Effector memory CD8-positive, alpha-beta T cell (primary cell): Measurements from ENCODE around the gene HAO1.

ENCODE experiments used
- ATAC-seq: fragments of 150-1000 bp; cut with Tn5 transposase; replicated peaks from 2 replicates; pipeline ENCODE4 v1.10.0; 2021; ENCODE audit warnings: mild to moderate bottlenecking, moderate library complexity
- DNase-seq, 3 experiments: peaks; one replicate each; pipeline ENCODE4 v3.0.0; 2021
- H3K27ac Mint-ChIP-seq, 2 donors: one replicate each; pipeline ENCODE4 v1.8.0; 2022; ENCODE audit warnings: mild to moderate bottlenecking in 2 of 2, mixed read lengths in 2 of 2, moderate library complexity in 2 of 2
- H3K27me3 Mint-ChIP-seq, 2 donors: one replicate each; pipeline ENCODE4 v1.8.0; 2022; ENCODE audit warnings: mixed read lengths in 2 of 2
- H3K36me3 Mint-ChIP-seq: one replicate; pipeline ENCODE4 v1.8.0; 2022; ENCODE audit warnings: mild to moderate bottlenecking, moderate library complexity, mixed read lengths; ENCODE audit not compliant: insufficient read depth
- H3K4me1 Mint-ChIP-seq, 2 donors: one replicate each; pipeline ENCODE4 v1.8.0; 2022; ENCODE audit warnings: low read depth in 2 of 2, mixed read lengths in 2 of 2
- H3K4me3 Mint-ChIP-seq, 2 donors: one replicate each; pipeline ENCODE4 v1.8.0; 2022; ENCODE audit warnings: mild to moderate bottlenecking in 2 of 2, mixed read lengths in 2 of 2, moderate library complexity in 2 of 2
- H3K9me3 Mint-ChIP-seq, 2 donors: one replicate each; pipeline ENCODE4 v1.8.0; 2022; ENCODE audit warnings: mixed read lengths in 2 of 2

HAO1 gene

GRCh38 chr20:7911586-7912330 lies 28.5 kb downstream of the HAO1 start:
- H3K27ac Mint-ChIP-seq, result no peak overlapping the region
- no peak for DNase-seq
- H3K4me1 Mint-ChIP-seq, result no peaks in the 10 kb centered on the region
- H3K27me3 Mint-ChIP-seq, result peaks cover 17 to 23% of the 10 kb centered on the region in 2 donors
- no peak for ATAC-seq
- no peaks in the 10 kb centered on the region for H3K9me3 Mint-ChIP-seq
- H3K36me3 Mint-ChIP-seq, result no peaks in the 10 kb centered on the region
- H3K4me3 Mint-ChIP-seq, result no peak overlapping the region

- Mint-ChIP-seq H3K4me3 (no peak overlapping the region), H3K27me3 (peaks cover 17 to 24% of the 10 kb centered on the region in 2 donors), H3K36me3 (no peaks in the 10 kb centered on the region), H3K9me3 (no peaks in the 10 kb centered on the region), H3K27ac (no peak overlapping the region), H3K4me1 (no peaks in the 10 kb centered on the region)
- ATAC-seq (no peak), DNase-seq (no peak)
Observed at GRCh38 chr20:7908905-7909304, 31.4 kb downstream of the HAO1 start.

- Mint-ChIP-seq H3K4me1 (no peaks in the 10 kb centered on the region), H3K4me3 (no peak overlapping the region), H3K27ac (no peak overlapping the region), H3K27me3 (peaks cover 10 to 27% of the 10 kb centered on the region in 2 donors), H3K36me3 (no peaks in the 10 kb centered on the region), H3K9me3 (peaks cover 5 to 10% of the 10 kb centered on the region in 2 donors)
- no peak for ATAC-seq
- DNase-seq, result no peak
Observed at GRCh38 chr20:7903429-7903828, 36.8 kb downstream of the HAO1 start.

GRCh38 chr20:7902879-7903278 lies 37.4 kb downstream of the HAO1 start:
- no peaks in the 10 kb centered on the region for H3K36me3 Mint-ChIP-seq
- DNase-seq (no peak), ATAC-seq (no peak)
- no peak overlapping the region for H3K27ac Mint-ChIP-seq
- no peaks in the 10 kb centered on the region for H3K4me1 Mint-ChIP-seq
- H3K27me3 Mint-ChIP-seq, result peaks cover 8 to 29% of the 10 kb centered on the region in 2 donors
- H3K9me3 Mint-ChIP-seq, result peaks cover 5 to 10% of the 10 kb centered on the region in 2 donors
- no peak overlapping the region for H3K4me3 Mint-ChIP-seq

- Mint-ChIP-seq H3K4me3 (no peak overlapping the region), H3K36me3 (peaks cover 3% of the 10 kb centered on the region), H3K27me3 (peaks cover 14 to 43% of the 10 kb centered on the region in 2 donors), H3K9me3 (peaks cover under 1 to 2% of the 10 kb centered on the region in 2 donors), H3K27ac (no peak overlapping the region), H3K4me1 (no peaks in the 10 kb centered on the region)
- DNase-seq (no peak), ATAC-seq (no peak)
Observed at GRCh38 chr20:7897781-7898364, 42.4 kb downstream of the HAO1 start.

- H3K9me3 Mint-ChIP-seq, result peaks cover 0 to 2% of the 10 kb centered on the region in 2 donors
- H3K27ac Mint-ChIP-seq, result no peak overlapping the region
- H3K36me3 Mint-ChIP-seq, result peaks cover 3% of the 10 kb centered on the region
- no peak overlapping the region for H3K4me3 Mint-ChIP-seq
- peaks cover 24 to 29% of the 10 kb centered on the region in 2 donors for H3K27me3 Mint-ChIP-seq
- DNase-seq, result no peak
- no peaks in the 10 kb centered on the region for H3K4me1 Mint-ChIP-seq
- ATAC-seq, result no peak
Observed at GRCh38 chr20:7893014-7893730, 47.1 kb downstream of the HAO1 start.

- H3K4me1 Mint-ChIP-seq, result no peaks in the 10 kb centered on the region
- H3K36me3 Mint-ChIP-seq, result no peaks in the 10 kb centered on the region
- peaks cover 0 to 2% of the 10 kb centered on the region in 2 donors for H3K9me3 Mint-ChIP-seq
- no peak overlapping the region for H3K27ac Mint-ChIP-seq
- no peak overlapping the region for H3K4me3 Mint-ChIP-seq
- peaks cover 20 to 24% of the 10 kb centered on the region in 2 donors for H3K27me3 Mint-ChIP-seq
- DNase-seq, result no peak
- ATAC-seq, result no peak
Observed at GRCh38 chr20:7891705-7892104, 48.6 kb downstream of the HAO1 start.

- H3K27ac Mint-ChIP-seq, result no peak overlapping the region
- DNase-seq (no peak), ATAC-seq (no peak)
- no peaks in the 10 kb centered on the region for H3K4me1 Mint-ChIP-seq
- H3K4me3 Mint-ChIP-seq, result no peak overlapping the region
- H3K36me3 Mint-ChIP-seq, result no peaks in the 10 kb centered on the region
- peaks cover 0 to 2% of the 10 kb centered on the region in 2 donors for H3K9me3 Mint-ChIP-seq
- peaks cover 18 to 23% of the 10 kb centered on the region in 2 donors for H3K27me3 Mint-ChIP-seq
Observed at GRCh38 chr20:7889736-7890135, 50.5 kb downstream of the HAO1 start.

- ATAC-seq (no peak), DNase-seq (no peak)
- H3K36me3 Mint-ChIP-seq, result no peaks in the 10 kb centered on the region
- no peaks in the 10 kb centered on the region for H3K9me3 Mint-ChIP-seq
- H3K27ac Mint-ChIP-seq, result no peak overlapping the region
- H3K27me3 Mint-ChIP-seq, result no peaks in the 10 kb centered on the region
- H3K4me3 Mint-ChIP-seq, result no peak overlapping the region
- peaks cover 0 to 1% of the 10 kb centered on the region in 2 donors for H3K4me1 Mint-ChIP-seq
Observed at GRCh38 chr20:7883741-7884140, 56.5 kb downstream of the HAO1 start.

GRCh38 chr20:7883309-7883708 lies 56.9 kb downstream of the HAO1 start:
- no peak overlapping the region for H3K4me3 Mint-ChIP-seq
- DNase-seq, result no peak
- no peaks in the 10 kb centered on the region for H3K36me3 Mint-ChIP-seq
- no peak for ATAC-seq
- peaks cover 0 to 1% of the 10 kb centered on the region in 2 donors for H3K4me1 Mint-ChIP-seq
- no peaks in the 10 kb centered on the region for H3K9me3 Mint-ChIP-seq
- H3K27me3 Mint-ChIP-seq, result no peaks in the 10 kb centered on the region
- H3K27ac Mint-ChIP-seq, result no peak overlapping the region

GRCh38 chr20:7882076-7882475 lies 58.2 kb downstream of the HAO1 start:
- ATAC-seq (no peak), DNase-seq (no peak)
- Mint-ChIP-seq H3K4me3 (no peak overlapping the region), H3K36me3 (no peaks in the 10 kb centered on the region), H3K27ac (no peak overlapping the region), H3K27me3 (no peaks in the 10 kb centered on the region), H3K4me1 (peaks cover 0 to 1% of the 10 kb centered on the region in 2 donors), H3K9me3 (no peaks in the 10 kb centered on the region)

GRCh38 chr20:7881551-7881950 lies 58.7 kb downstream of the HAO1 start:
- Mint-ChIP-seq H3K27me3 (no peaks in the 10 kb centered on the region), H3K36me3 (no peaks in the 10 kb centered on the region), H3K9me3 (no peaks in the 10 kb centered on the region), H3K4me1 (peaks cover 0 to 1% of the 10 kb centered on the region in 2 donors), H3K27ac (no peak overlapping the region), H3K4me3 (no peak overlapping the region)
- ATAC-seq, result no peak
- DNase-seq, result no peak

- H3K4me1 Mint-ChIP-seq, result peaks cover 0 to 1% of the 10 kb centered on the region in 2 donors
- no peak for DNase-seq
- no peak overlapping the region for H3K4me3 Mint-ChIP-seq
- no peaks in the 10 kb centered on the region for H3K9me3 Mint-ChIP-seq
- no peaks in the 10 kb centered on the region for H3K27me3 Mint-ChIP-seq
- H3K36me3 Mint-ChIP-seq, result no peaks in the 10 kb centered on the region
- no peak overlapping the region for H3K27ac Mint-ChIP-seq
- peak; percentile 60 for ATAC-seq
Observed at GRCh38 chr20:7879883-7880282, 60.4 kb downstream of the HAO1 start.

- H3K4me3 Mint-ChIP-seq, result no peak overlapping the region
- H3K9me3 Mint-ChIP-seq, result no peaks in the 10 kb centered on the region
- no peak for ATAC-seq
- no peaks in the 10 kb centered on the region for H3K36me3 Mint-ChIP-seq
- no peak for DNase-seq
- H3K4me1 Mint-ChIP-seq, result no peaks in the 10 kb centered on the region
- H3K27me3 Mint-ChIP-seq, result peaks cover 0 to 18% of the 10 kb centered on the region in 2 donors
- H3K27ac Mint-ChIP-seq, result no peak overlapping the region
Observed at GRCh38 chr20:7868108-7868507, 72.2 kb downstream of the HAO1 start.
